GM18858 (cell line): ENCODE measurements around the gene CKM.

Experiments
- ATAC-seq: cut with Tn5 transposase; IDR thresholded peaks from one replicate; pipeline ENCODE4 v1.9.1; 2021; ENCODE audit not compliant: unreplicated experiment

The CKM gene

DNA sequence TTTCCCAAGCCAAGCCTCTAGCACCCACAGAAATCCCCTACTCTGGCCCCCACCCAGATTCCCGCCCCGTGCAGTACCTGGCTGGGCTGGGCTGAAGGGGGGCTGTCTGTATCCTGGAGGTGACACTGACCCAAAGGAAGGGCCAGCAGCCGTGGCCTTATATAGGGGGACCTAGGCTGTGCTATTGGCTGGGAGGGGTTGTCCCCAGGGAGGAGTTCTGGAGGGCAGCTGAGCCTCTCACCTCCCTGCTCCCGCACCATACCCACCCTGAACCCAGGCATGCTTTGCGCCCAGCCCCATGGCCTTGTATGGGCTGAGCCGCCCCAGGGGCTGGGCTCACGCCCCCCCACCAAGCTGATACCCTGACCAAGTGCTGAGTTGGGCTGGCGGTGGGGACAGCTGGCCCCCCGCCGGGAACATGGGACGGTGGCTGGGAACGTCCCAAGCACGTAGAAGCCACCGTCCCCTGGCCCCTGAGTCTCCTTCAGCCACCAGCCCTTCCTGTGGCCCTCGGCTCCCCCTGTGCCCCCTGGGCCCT lies at the start of gene CKM:
TSS of gene CKM (minus strand) at position 132 of the 538 bp plus-strand sequence. CDS start 3,162 bp downstream, outside the sequence.
- ATAC-seq, result no peak

- peak; percentile 75 for ATAC-seq
Observed at GRCh38 chr19:45370410-45371204, 47.9 kb upstream of the CKM start, which contains the start of gene ERCC2. Gene ERCC2, minus strand, starts transcription at chr19:45370573. Its CDS starts 33 bp downstream, at chr19:45370540.

DNA sequence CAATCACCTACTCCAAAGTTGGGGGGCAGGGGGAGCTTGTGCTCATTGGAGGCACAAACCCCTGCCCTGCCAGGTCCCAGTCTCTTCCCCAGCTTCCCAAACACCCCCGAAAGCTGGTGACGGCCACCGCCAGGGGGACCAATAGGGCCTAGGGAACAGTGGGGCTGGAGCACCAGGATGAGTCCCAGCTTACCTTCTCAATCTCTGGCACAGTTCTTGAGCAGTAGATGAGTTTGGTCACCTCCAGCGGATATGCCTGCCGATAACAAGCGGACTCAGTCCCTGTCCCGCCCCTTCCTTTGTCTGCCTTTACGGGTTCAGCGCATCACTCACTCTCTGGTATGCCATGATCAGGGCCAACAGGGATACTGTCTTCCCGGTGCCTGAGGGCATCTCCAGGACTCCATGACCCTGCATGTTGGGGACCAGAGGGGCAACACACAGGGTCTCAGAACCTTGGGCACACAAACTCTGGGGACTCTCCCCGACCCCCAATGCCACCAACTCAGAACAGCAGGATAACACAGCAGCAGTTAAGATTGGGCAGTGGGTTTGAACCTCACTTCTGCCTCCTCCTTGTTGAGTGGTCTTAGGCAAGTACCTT lies 46.2 kb upstream of the CKM start:
- ATAC-seq, result no peak

DNA sequence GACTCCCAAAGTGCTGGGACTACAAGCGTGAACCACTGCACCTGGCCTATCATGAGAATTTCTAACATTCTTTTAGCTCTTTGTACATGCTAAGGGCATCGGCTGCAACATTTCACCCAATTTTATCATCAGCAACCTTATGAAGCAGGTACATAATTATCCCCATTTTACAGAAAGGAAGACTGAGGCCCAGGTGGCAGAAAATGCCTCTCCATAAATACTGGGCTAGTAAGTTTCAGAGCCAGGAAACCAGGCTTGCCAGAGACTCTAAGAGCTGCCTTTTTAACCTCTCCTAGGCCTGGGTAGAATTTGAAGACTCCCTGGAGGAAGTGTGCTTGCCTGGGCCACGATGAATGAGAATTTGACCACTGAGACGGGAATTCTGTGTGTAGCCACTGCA lies 45.5 kb upstream of the CKM start:
- ATAC-seq, result no peak

GRCh38 chr19:45364696-45365095 lies 42.0 kb upstream of the CKM start:
- no peak for ATAC-seq

DNA sequence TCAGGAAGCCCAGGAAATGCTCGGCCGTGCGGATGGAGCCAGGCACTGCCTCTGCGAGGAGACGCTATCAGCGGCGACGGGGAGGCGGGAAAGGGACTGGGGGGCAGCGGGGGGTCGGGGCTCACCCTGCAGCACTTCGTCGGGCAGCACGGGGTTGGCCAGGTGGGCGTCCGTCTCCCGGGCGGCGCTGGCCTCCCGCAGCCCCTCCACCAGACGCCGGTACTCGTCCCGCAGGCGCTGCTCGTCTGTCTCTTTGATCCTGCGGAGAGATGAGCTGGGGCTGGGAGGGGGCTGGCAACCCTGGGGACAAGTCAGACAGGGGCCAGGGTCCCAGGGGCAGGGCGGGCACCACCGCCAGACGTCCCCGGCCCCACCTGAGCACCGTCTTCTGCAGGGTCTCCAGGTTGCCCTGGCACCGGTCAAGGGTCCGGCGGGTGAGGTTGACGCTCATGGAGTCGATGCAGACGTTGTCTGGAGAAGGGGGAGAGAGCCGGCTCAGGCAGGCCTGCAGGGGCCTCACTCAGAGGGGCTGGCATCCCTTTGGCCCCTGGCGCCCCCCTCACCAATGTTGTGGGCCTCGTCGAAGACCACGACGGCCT lies 41.3 kb upstream of the CKM start:
- no peak for ATAC-seq

- no peak for ATAC-seq
Observed at GRCh38 chr19:45362291-45362690, 39.6 kb upstream of the CKM start.

DNA sequence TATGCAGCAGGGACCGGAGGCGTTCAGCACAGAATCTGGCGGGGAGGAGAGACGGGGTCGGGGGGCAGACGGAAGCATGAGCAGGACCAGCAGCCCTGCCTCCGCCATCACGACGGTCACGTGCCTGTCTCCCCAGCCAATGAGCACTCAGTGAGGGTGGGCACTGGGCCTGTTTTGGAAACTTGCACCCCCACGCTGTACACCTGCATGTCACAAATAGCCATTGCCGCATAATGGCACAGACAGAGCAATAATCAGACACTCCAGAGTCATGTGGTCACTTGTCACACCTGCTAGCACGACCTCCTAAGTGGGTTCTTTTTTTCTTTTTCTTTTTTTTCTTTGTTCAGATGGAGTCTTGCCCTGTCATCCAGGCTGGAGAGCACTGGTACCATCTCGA lies 38.9 kb upstream of the CKM start:
- ATAC-seq, result no peak

DNA sequence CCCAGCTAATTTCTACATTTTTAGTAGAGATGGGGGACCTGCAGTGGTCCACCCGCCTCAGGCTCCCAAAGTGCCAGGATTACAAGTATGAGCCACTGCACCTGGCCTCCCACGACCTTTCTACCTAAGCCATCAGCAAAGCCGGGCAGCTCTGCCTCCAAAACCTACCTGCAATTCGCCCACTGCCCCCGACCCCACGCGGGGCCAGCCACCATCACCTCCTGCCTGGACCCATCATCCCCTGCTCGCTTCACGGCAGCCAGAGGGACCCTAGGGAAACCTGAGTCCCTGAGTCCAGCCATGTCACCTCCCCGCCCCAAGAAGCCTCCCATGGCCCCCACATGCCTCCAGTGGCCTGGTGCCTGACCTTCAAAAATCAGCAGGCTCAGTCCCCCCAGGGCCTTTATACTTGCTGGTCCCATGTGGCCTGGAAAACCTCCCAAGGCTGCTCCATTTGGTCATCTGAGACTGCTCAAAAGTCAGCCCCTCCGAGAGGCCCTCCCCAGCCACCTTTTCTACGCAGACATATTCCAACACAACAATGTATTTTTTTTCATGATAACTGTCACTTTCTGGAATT lies 35.6 kb upstream of the CKM start:
- no peak for ATAC-seq

- ATAC-seq, result no peak
Observed at GRCh38 chr19:45357445-45357783, 34.7 kb upstream of the CKM start.

GRCh38 chr19:45356760-45357444 lies 34.2 kb upstream of the CKM start:
- ATAC-seq, result no peak

DNA sequence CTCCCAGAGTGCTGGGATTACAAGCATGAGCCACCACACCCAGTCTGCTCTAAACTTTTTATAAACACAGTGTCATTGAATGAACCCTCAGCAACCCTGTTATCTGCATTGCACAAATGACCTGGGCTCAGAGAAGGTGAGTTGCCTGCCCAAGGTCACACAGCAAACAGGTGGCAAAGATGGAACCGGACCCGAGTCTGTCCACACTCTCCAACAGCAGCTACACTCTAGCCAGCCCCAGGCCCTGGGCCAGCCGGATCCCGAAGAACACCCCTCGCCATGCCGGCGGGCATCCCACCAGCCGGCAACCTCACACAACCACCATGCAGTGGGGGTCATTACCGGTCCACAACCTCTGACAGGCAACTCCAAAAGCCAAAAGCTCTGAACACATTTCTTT lies 33.2 kb upstream of the CKM start:
- ATAC-seq, result no peak

DNA sequence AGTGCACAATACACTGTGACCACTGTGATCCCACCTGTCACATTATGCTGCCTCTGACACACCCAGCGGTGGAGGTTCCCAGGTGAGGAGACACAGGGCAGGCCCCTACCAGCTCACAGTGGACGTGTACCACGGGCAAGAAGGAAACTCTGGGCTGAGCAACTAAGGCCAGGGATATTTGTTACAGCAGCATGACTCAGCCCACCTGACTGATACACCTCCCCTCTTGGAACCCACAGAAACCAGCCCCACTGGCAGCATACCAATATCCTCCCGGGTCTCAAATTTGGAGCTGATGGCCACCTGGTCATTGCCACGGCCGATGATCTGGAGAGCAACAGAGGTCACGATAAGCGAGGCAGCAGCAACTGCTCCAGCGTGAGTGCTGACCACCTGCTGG lies 32.7 kb upstream of the CKM start:
- ATAC-seq, result no peak

DNA sequence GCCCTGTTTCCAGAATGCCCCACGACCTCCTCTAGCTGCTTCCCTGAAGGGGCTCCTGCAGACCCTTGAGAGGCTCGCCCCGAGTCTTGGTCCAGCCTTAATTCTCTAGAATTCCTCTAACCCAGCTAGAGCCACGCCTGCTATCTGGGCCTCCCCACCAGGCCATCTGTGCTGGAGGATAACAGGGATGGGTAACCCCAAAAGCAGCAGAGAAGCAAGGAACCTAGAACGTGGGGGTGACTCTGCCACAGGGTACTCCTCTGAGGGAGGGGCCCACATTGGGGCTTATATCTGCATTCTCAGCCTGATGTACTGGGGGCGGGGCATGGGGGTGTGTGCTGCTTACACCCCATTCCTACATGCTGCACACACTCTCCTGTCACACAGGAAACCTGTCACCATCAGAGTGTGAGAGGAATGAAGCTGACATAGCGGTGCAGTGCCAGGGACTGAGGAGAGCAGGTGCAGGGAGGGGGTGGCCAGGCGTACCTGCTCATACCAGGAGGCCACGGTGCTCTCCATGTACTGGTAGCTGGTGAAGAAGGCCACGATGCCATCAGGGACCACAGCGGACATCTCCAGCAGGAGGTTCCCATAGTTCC lies 31.7 kb upstream of the CKM start:
- no peak for ATAC-seq

DNA sequence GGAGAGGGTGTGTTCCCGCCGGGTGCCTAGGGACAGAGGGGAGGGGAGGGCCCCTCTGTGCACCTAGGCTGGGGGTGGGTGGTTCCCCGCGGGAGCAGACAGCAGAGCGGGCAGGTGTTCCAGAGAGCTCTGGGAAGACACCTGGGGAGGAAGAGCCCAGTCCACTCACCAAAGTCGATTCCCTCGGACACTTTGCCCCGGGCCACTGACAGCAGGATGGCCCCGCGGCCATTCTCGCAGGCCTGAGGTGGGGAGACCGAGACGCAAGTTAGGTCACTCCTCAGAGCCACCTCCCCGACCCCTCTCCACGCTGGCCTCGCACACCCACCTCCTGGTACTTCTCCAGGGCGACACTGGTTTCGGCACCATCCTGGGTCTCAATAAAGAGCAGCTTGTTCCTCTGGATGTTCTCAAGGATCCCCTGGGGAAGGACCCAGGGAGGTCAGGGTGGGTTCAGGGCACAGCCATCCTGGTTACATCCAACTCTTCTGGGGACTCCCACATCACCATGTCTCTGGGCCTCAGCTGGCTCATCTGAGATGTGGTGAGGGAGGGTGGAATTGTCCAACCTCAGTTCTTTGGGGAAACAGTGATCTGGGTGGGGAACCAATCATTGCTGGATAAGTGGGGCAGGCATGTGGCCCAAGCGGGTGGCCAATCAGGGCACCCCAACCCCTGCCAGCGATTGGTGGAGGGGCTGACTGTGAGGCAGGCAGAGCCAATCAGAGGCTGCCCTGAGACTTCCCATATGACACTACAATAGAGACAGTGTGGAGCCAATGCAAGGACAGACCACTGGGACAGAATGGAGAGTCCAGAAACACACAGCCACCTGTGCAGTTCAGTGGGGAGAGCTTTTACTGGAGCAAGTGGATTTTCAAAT lies 30.5 kb upstream of the CKM start:
- no peak for ATAC-seq

DNA sequence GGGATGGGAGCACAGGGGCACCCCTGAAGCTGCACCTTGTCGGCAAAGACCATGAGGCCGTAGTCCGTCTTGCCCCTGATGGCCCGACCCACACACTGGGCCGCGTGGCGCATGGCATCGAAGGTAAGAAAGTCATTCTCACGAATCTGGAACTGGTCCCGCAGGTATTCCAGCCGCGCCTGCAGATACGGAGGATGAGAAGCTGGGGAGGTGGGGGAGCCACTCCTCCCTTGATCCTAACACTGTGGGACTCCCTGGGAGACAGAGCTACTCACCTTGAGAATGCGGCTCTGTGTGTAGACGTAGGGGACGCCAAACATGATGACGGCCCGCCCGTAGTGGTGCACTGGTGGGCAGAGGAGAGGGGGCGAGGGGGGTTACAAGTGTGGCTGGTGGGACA lies 29.8 kb upstream of the CKM start:
- ATAC-seq, result no peak

GRCh38 chr19:45352062-45352461 lies 29.4 kb upstream of the CKM start:
- ATAC-seq, result no peak

GRCh38 chr19:45351401-45351952 lies 28.8 kb upstream of the CKM start:
- no peak for ATAC-seq

GRCh38 chr19:45350477-45351058 lies 27.9 kb upstream of the CKM start:
- no peak for ATAC-seq
